GM06990 (cell line): ENCODE results near the gene ZBTB20.
"Not testable (repeated sequence)": the region's sequence is repeated elsewhere in the genome, so short reads cannot be mapped to it uniquely, and the experiment has no call there.

Source experiments
- DNase-seq: peaks from one replicate; pipeline ENCODE4 v3.0.0-alpha.2; 2011; ENCODE audit not compliant: insufficient read length; ENCODE audit errors: extremely low read depth
- H3K27me3 ChIP-seq: replicated peaks from 2 replicates; pipeline ENCODE4 v1.6.0; 2011; ENCODE audit warnings: low read length; ENCODE audit not compliant: control insufficient read depth, insufficient read depth
- H3K36me3 ChIP-seq: 2 replicates; pipeline ENCODE4 v1.5.1; 2011; ENCODE audit warnings: low read length; ENCODE audit not compliant: control insufficient read depth, insufficient read depth
- H3K4me3 ChIP-seq: replicated peaks from 2 replicates; pipeline ENCODE4 v1.5.1; 2011; ENCODE audit warnings: low read depth, mild to moderate bottlenecking, control low read depth, low read length
- CTCF ChIP-seq: IDR thresholded peaks from 2 replicates; pipeline ENCODE4 v1.5.1; 2011; ENCODE audit warnings: low read length, control low read depth, mild to moderate bottlenecking, inconsistent platforms; ENCODE audit not compliant: insufficient read depth, poor library complexity, severe bottlenecking

The ZBTB20 gene

GRCh38 chr3:114824014-114824413 lies 323.1 kb downstream of the ZBTB20 start:
- no peak for TF ChIP-seq CTCF
- Histone ChIP-seq H3K27me3 (no peaks in the 10 kb centered on the region), H3K36me3 (no peaks in the 10 kb centered on the region), H3K4me3 (no peak overlapping the region)
- no peak for DNase-seq

- H3K27me3 ChIP-seq, result no peaks in the 10 kb centered on the region
- no peak for TF ChIP-seq CTCF
- no peak overlapping the region for H3K4me3 ChIP-seq
- H3K36me3 ChIP-seq, result no peaks in the 10 kb centered on the region
- DNase-seq, result no peak
These were observed 324.0 kb downstream of the ZBTB20 start for GRCh38 chr3:114823061-114823460.

GRCh38 chr3:114816052-114816451 lies 331.0 kb downstream of the ZBTB20 start:
- Histone ChIP-seq H3K27me3 (no peaks in the 10 kb centered on the region), H3K36me3 (no peaks in the 10 kb centered on the region), H3K4me3 (no peak overlapping the region)
- no peak for DNase-seq
- no peak for TF ChIP-seq CTCF

- not testable (repeated sequence) for H3K4me3 ChIP-seq, DNase-seq, H3K27me3 ChIP-seq, H3K36me3 ChIP-seq
These were observed 334.4 kb downstream of the ZBTB20 start for GRCh38 chr3:114812541-114813238.

GRCh38 chr3:114809668-114810413 lies 337.2 kb downstream of the ZBTB20 start:
- no peak for TF ChIP-seq CTCF
- no peaks in the 10 kb centered on the region for H3K36me3 ChIP-seq
- DNase-seq, result peak; percentile 37

GRCh38 chr3:114804099-114804498 lies 343.0 kb downstream of the ZBTB20 start:
- no peaks in the 10 kb centered on the region for H3K27me3 ChIP-seq
- H3K36me3 ChIP-seq, result no peaks in the 10 kb centered on the region
- no peak overlapping the region for H3K4me3 ChIP-seq
- no peak for DNase-seq
- TF ChIP-seq CTCF, result no peak

More at GRCh38 chr3:114809668-114810413, 337.2 kb downstream of the ZBTB20 start:
- Histone ChIP-seq H3K27me3 (no peaks in the 10 kb centered on the region), H3K4me3 (peak overlapping the region; percentile 26)
